ENCODE measurements around the gene PCDH1.

DNA sequence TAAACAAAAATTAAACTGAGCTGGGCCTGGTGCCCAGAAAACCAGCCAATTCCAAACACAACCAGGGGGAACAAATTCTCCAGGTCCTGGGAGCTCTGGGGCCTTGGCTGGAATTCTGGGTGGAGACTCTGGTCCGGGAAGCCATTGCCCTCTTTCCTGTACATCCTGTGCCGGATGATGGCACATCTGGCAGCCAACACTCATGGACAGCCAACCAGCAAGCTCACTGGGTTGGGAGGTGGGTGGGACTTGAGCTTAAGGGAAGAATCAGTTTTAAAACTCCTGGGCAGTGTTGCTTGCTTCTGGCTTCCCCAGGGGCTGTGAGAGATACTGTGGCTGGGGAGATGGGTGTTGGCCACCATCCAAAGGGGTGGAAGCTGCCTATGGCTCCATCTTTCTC, 56.1 kb downstream of the PCDH1 start:
- no peak for TF ChIP-seq POLR2A (IDR thresholded peaks at IDR 0.05; ENCODE audit: low read depth, low read length)
- TF ChIP-seq, protein P1, sequence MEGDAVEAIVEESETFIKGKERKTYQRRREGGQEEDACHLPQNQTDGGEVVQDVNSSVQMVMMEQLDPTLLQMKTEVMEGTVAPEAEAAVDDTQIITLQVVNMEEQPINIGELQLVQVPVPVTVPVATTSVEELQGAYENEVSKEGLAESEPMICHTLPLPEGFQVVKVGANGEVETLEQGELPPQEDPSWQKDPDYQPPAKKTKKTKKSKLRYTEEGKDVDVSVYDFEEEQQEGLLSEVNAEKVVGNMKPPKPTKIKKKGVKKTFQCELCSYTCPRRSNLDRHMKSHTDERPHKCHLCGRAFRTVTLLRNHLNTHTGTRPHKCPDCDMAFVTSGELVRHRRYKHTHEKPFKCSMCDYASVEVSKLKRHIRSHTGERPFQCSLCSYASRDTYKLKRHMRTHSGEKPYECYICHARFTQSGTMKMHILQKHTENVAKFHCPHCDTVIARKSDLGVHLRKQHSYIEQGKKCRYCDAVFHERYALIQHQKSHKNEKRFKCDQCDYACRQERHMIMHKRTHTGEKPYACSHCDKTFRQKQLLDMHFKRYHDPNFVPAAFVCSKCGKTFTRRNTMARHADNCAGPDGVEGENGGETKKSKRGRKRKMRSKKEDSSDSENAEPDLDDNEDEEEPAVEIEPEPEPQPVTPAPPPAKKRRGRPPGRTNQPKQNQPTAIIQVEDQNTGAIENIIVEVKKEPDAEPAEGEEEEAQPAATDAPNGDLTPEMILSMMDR (IDR thresholded peaks at IDR 0.05; ENCODE audit: extremely low read depth in 1 of 2, insufficient read depth in 1 of 2, low read depth in 1 of 2, low read length in 2 of 2), result no peak
- no peak for TF ChIP-seq EZH2 (IDR thresholded peaks at IDR 0.05; ENCODE audit: borderline replicate concordance, low read depth, low read length, severe bottlenecking)
- no peak for TF ChIP-seq POLR2AphosphoS5 (IDR thresholded peaks at IDR 0.05; ENCODE audit: insufficient read depth, low read depth, low read length)
- TF ChIP-seq MYC (IDR thresholded peaks at IDR 0.05; ENCODE audit: low read depth, low read length), result no peak
- TF ChIP-seq, protein P2, sequence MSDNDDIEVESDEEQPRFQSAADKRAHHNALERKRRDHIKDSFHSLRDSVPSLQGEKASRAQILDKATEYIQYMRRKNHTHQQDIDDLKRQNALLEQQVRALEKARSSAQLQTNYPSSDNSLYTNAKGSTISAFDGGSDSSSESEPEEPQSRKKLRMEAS (IDR thresholded peaks at IDR 0.05; ENCODE audit: insufficient read depth, insufficient read length), result no peak
- no peak for TF ChIP-seq GATA2 (IDR thresholded peaks at IDR 0.05; ENCODE audit: insufficient read depth, insufficient read length, low read depth, low read length)
- no peak for TF ChIP-seq JUN (IDR thresholded peaks at IDR 0.05; ENCODE audit: borderline replicate concordance, insufficient read depth, insufficient read length, low read depth)
